Hematopoietic multipotent progenitor cell (in vitro differentiated cells): ENCODE measurements around the gene IFT57. TPM values are rescaled to one million over a fixed set of nuclear protein-coding genes. Genes with fewer than 3 reads are reported as not detected.
A peak's percentile ranks its signal among the peaks of the same experiment; 100 is the strongest.

ENCODE experiments used
- DNase-seq, 3 donors: peaks; one replicate each; pipeline ENCODE4 v3.0.0-alpha.2; 2011 to 2015; ENCODE audit warnings: low read depth in 2 of 3, low spot score in 2 of 3
- total RNA-seq: library from RNA; depleted of rRNA; stranded (reverse); fragments of >200 nt; gene quantifications from one replicate; pipeline ENCODE4 v1.2.3, GENCODE V29; 2012

The IFT57 gene
- total RNA-seq, 1 donor = 36.6 TPM

- no peak for DNase-seq
These were observed 92.0 kb downstream of the IFT57 start for GRCh38 chr3:108130236-108130635.

- peak in 2 of 3 donors; percentile 30 to 48 for DNase-seq
These were observed 94.8 kb downstream of the IFT57 start for GRCh38 chr3:108127301-108127988.

- DNase-seq = no peak
These were observed 95.9 kb downstream of the IFT57 start for GRCh38 chr3:108126348-108126747.

GRCh38 chr3:108125550-108126071, 96.6 kb downstream of the IFT57 start:
- peak; percentile 37 to 99 (median 97) for DNase-seq

GRCh38 chr3:108125153-108125543, 97.1 kb downstream of the IFT57 start:
- DNase-seq = peak in 1 of 3 donors; percentile 30

- peak; percentile 58 to 94 (median 84) for DNase-seq
These were observed 97.7 kb downstream of the IFT57 start for GRCh38 chr3:108124337-108125152.

- no peak for DNase-seq
These were observed 98.9 kb downstream of the IFT57 start for GRCh38 chr3:108123326-108123725.

GRCh38 chr3:108122276-108122675, 99.9 kb downstream of the IFT57 start:
- no peak for DNase-seq

GRCh38 chr3:108119398-108120104, 102.7 kb downstream of the IFT57 start:
- DNase-seq = peak in 1 of 3 donors; percentile 70

GRCh38 chr3:108118038-108118768, 104.0 kb downstream of the IFT57 start:
- no peak for DNase-seq

- DNase-seq = no peak
These were observed 104.9 kb downstream of the IFT57 start for GRCh38 chr3:108117241-108117775.

- DNase-seq = no peak
These were observed 107.7 kb downstream of the IFT57 start for GRCh38 chr3:108114423-108115065.

- DNase-seq = no peak
These were observed 108.2 kb downstream of the IFT57 start for GRCh38 chr3:108113975-108114374.

- DNase-seq = no peak
These were observed 111.3 kb downstream of the IFT57 start for GRCh38 chr3:108110934-108111333.

Other genes with a start within 250 kb of the IFT57 start
- 79.4 TPM for gene CD47, start 131.4 kb downstream of the IFT57 start, total RNA-seq
- gene HHLA2, start 74.1 kb upstream of the IFT57 start, total RNA-seq = not detected